NCI-H748 (cell line): ENCODE data around the gene ABCC8.

Experiments used
- DNase-seq: peaks from one replicate; lab custom pipeline; 2025; ENCODE audit not compliant: unreplicated experiment; lab: John Stamatoyannopoulos, UW

The ABCC8 gene

GRCh38 chr11:17354601-17354991 lies 122.0 kb downstream of the ABCC8 start:
- DNase-seq, result peak; percentile 74

- DNase-seq, result peak; percentile 45
Observed at GRCh38 chr11:17353821-17354600, 122.6 kb downstream of the ABCC8 start.

- peak; percentile 88 for DNase-seq
Observed at GRCh38 chr11:17352950-17353820, 123.5 kb downstream of the ABCC8 start.

- DNase-seq, result peak; percentile 89
Observed at GRCh38 chr11:17351510-17352176, 125.0 kb downstream of the ABCC8 start, which contains the start of gene NCR3LG1. NCR3LG1 (plus strand) TSS chr11:17351800; CDS start chr11:17351970, 170 bp downstream.

GRCh38 chr11:17351172-17351509 lies 125.5 kb downstream of the ABCC8 start:
- DNase-seq, result no peak

GRCh38 chr11:17350455-17351171 lies 126.0 kb downstream of the ABCC8 start:
- no peak for DNase-seq

GRCh38 chr11:17347676-17348075 lies 129.0 kb downstream of the ABCC8 start:
- no peak for DNase-seq

- no peak for DNase-seq
Observed at GRCh38 chr11:17343907-17344306, 132.7 kb downstream of the ABCC8 start.

GRCh38 chr11:17343257-17343656 lies 133.4 kb downstream of the ABCC8 start:
- DNase-seq, result no peak
